Body of pancreas (tissue), 4 donors: Measurements from ENCODE around the gene IFNA6. TPM values are rescaled to one million over a fixed set of nuclear protein-coding genes. Genes with fewer than 3 reads are reported as not detected.
"Not testable (repeated sequence)": the region's sequence is repeated elsewhere in the genome, so short reads cannot be mapped to it uniquely, and the experiment has no call there.

Source experiments
- ATAC-seq: fragments of 150-250 bp; one replicate; pipeline ENCODE4 v1.9.1; 2016
- DNase-seq, 4 donors: peaks; one replicate each; pipeline ENCODE4 v3.0.0-alpha.2; 2019
- H3K27ac ChIP-seq, 4 donors: fragments of 200-600 bp; sonication (generic); 1 replicate in 3 of 4; 2 replicates in 1 of 4; pipeline versions ENCODE4 v1.5.1 to v1.6.1; 2016 to 2019; ENCODE audit warnings: mild to moderate bottlenecking in 1 of 4, mixed read lengths in 1 of 4, moderate library complexity in 1 of 4
- H3K27me3 ChIP-seq, 2 donors: fragments of 200-600 bp; sonication (generic); one replicate each; pipeline ENCODE4 v1.6.0; 2016; ENCODE audit warnings: mild to moderate bottlenecking in 1 of 2
- H3K36me3 ChIP-seq, 2 donors: fragments of 200-600 bp; sonication (generic); replicated peaks in 1 of 2; 2 replicates each; pipeline ENCODE4 v1.5.1; 2016; ENCODE audit warnings: low read depth in 2 of 2; ENCODE audit not compliant: insufficient read depth in 1 of 2
- H3K4me1 ChIP-seq: fragments of 200-600 bp; sonication (generic); one replicate; pipeline ENCODE4 v1.6.0; 2016
- H3K4me3 ChIP-seq, 2 donors: fragments of 200-600 bp; sonication (generic); 1 replicate in 1 of 2; 2 replicates in 1 of 2; pipeline ENCODE4 v1.5.1; 2016 to 2019
- H3K9me3 ChIP-seq, 3 donors: fragments of 200-600 bp; sonication (generic); 1 replicate in 2 of 3; 2 replicates in 1 of 3; pipeline ENCODE4 v1.5.1; 2016
- POLR2A ChIP-seq, 3 donors: fragments of 450-650 bp; IDR thresholded peaks; one replicate each; pipeline ENCODE4 v1.6.1; 2016; ENCODE audit warnings: antibody characterized with exemption in 3 of 3, mild to moderate bottlenecking in 2 of 3
- WGBS, 2 donors: methylation state at CpG; one replicate each; pipeline ENCODE4 v1.1.5; 2017; 5-methylcytosine and 5-hydroxymethylcytosine counted together
- intact Hi-C: fragments of 100-400 bp; cut with DNase I; formaldehyde crosslinking; loops from one replicate; pipeline ENCODE4 v1.15.1; 2023
- total RNA-seq, 2 donors: library from RNA; depleted of rRNA; stranded (reverse); fragments of >200 nt; gene quantifications; one replicate each; pipeline ENCODE4 v1.1.0, GENCODE V29; 2016
- TF ChIP-seq, protein P1 (sequence below), 7 experiments: fragments of 450-650 bp in 4 of 7; fragments of 200-600 bp in 3 of 7; sonication (generic) in 3 of 7; IDR thresholded peaks; one replicate each; pipeline ENCODE4 v1.5.1; 2016 to 2019; ENCODE audit warnings: antibody characterized with exemption in 7 of 7

IFNA6 gene
- total RNA-seq, 2 donors from 2014 or later = not detected

DNA sequence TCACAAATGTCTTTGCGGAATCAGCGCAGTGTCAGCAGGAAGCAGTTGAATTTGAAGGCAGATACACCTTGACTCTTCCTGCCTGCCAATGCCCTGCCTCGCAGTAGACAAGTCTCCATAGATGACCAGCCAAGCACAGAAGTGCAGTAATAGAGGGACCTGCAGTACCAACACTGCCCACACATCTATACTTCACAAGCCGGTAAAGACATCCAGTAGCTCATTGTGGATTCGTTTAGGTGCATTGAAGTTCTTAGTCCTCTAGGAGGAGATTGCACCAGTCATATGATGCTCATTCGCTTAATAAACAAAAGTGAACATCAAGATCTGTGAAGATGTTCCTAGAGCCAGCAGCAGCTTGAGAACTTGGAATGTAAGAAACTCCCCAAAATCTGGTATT is 41.6 kb upstream of the IFNA6 start:
- Histone ChIP-seq H3K27me3 (no peaks in the 10 kb centered on the region), H3K4me3 (no peak overlapping the region), H3K9me3 (no peaks in the 10 kb centered on the region), H3K4me1 (no peaks in the 10 kb centered on the region), H3K36me3 (no peaks in the 10 kb centered on the region), H3K27ac (no peak overlapping the region)
- DNase-seq (no peak), ATAC-seq (no peak)
- 64 to 69% methylated on average over 6 of the region's 6 CpGs for WGBS, 2 donors
- no peak for TF ChIP-seq POLR2A (IDR thresholded peaks at IDR 0.05)
- TF ChIP-seq, protein P1, sequence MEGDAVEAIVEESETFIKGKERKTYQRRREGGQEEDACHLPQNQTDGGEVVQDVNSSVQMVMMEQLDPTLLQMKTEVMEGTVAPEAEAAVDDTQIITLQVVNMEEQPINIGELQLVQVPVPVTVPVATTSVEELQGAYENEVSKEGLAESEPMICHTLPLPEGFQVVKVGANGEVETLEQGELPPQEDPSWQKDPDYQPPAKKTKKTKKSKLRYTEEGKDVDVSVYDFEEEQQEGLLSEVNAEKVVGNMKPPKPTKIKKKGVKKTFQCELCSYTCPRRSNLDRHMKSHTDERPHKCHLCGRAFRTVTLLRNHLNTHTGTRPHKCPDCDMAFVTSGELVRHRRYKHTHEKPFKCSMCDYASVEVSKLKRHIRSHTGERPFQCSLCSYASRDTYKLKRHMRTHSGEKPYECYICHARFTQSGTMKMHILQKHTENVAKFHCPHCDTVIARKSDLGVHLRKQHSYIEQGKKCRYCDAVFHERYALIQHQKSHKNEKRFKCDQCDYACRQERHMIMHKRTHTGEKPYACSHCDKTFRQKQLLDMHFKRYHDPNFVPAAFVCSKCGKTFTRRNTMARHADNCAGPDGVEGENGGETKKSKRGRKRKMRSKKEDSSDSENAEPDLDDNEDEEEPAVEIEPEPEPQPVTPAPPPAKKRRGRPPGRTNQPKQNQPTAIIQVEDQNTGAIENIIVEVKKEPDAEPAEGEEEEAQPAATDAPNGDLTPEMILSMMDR (IDR thresholded peaks at IDR 0.05) = peak in 5 of 7 experiments; percentile 10 to 20 (median 15)
- intact Hi-C loops = no loop called here

DNA sequence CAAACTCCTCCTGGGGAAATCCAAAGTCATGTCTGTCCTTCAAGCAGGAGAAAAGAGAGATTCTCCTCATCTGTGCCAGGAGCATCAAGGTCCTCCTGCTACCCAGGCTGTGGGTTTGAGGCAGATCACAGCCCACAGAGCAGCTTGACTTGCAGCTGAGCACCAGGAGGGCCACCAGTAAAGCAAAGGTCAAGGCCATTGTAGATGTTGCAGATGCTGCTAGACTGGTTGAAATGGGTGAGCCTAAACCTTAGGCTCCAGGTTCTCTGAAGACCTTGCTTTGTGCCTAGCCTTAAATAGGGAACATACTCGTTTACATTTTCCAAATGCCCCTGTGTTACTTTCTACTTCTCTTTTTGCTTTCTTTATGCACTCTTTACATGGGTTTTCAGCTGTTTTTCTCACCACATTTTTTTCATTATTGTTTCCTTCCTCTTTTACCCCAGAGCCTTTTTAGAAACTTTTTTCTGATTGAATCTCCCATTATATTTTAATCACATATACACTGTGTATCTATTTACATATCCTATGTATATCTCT is 34.5 kb upstream of the IFNA6 start, which contains the start of gene IFNA2:
TSS of gene IFNA2 (minus strand) at position 268 of the 540 bp plus-strand sequence. CDS start at position 199, 69 bp downstream.
- TF ChIP-seq, protein P1 (IDR thresholded peaks at IDR 0.05) = no peak
- TF ChIP-seq POLR2A (IDR thresholded peaks at IDR 0.05) = no peak
- DNase-seq (no peak), ATAC-seq (no peak)
- peaks cover 0 to 5% of the 10 kb centered on the region in 2 donors for H3K27me3 ChIP-seq
- no peak within 1 kb of the TSS for H3K4me3 ChIP-seq
- intact Hi-C loops = no loop called here
- H3K36me3 ChIP-seq = no peaks in the 10 kb centered on the region
- 32 to 38% methylated on average over 1 of the region's 1 CpG for WGBS, 2 donors
- no peaks in the 10 kb centered on the region for H3K9me3 ChIP-seq
- no peaks in the 10 kb centered on the region for H3K4me1 ChIP-seq
- no peak within 1 kb of the TSS for H3K27ac ChIP-seq

DNA sequence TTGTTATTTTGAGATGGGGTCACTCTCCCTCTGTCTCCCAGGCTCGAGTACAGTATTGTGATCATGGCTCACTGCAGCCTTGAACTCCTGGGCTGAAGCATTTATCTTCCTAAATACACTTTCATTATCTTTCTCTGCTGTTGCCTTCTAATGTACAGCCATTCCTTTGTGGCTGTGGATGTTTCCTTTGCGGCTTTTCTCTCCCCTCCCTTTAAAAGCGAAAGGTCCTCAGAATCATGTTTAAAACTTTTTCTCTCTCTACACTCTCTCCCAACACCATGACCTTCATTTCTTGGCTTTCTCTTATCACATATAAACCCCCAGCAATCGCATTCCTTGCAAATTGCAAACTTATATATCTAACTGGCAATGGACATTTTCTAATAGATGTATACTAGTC is 32.9 kb upstream of the IFNA6 start:
- Histone ChIP-seq H3K27ac (no peak overlapping the region), H3K27me3 (peaks cover 0 to 5% of the 10 kb centered on the region in 2 donors), H3K4me1 (no peaks in the 10 kb centered on the region), H3K36me3 (no peaks in the 10 kb centered on the region), H3K4me3 (no peak overlapping the region), H3K9me3 (no peaks in the 10 kb centered on the region)
- WGBS, 2 donors = 28 to 31% methylated on average over 4 of the region's 4 CpGs
- TF ChIP-seq POLR2A (IDR thresholded peaks at IDR 0.05) = no peak
- TF ChIP-seq, protein P1 (IDR thresholded peaks at IDR 0.05) = no peak
- DNase-seq (no peak), ATAC-seq (no peak)
- intact Hi-C loops = no loop called here

DNA sequence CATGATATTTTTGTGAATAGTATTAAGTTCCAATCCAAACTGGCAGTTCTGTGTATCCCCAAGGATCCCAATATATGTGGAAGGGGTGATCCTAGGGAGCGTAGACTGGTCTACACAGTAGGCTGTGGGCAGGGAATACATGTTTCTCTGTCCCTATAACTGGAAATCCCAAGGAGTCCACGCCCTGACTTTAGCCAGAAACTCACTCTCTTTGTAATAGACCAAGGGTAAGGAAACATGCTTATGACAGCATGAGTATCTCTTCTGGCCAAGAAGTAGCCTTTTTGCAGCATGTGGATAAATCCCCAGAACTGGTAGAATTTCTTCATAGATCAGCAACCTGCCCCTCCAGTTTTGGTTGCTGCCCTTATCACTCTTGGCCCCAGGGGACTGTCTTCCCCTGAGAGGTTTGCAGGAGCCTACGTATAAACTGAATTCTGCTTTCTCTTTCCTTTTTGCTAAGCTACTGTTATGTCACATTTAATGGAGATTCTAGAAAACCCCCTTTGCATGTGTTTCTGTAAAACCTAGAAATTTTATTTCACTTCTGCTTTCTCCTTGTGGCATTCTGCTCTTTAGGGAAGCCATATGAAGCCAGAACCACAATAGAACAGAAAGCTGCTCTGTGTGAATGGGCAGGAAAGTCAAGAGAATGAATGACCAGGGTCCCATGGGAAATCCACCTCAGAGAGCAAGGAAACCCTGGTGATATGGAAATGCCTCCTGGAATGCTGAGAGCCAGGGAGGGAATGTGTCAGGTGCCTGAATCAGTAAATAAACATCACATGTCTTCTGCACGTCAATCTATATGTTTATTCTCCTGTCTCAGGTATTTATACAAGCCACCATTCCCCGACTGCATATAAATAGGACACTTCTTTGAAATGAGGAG is 31.0 kb upstream of the IFNA6 start:
- Histone ChIP-seq H3K27ac (no peak overlapping the region), H3K27me3 (peaks cover 0 to 5% of the 10 kb centered on the region in 2 donors), H3K36me3 (no peaks in the 10 kb centered on the region), H3K4me3 (no peak overlapping the region), H3K4me1 (no peaks in the 10 kb centered on the region), H3K9me3 (no peaks in the 10 kb centered on the region)
- WGBS, 2 donors = 46 to 49% methylated on average over 5 of the region's 5 CpGs
- TF ChIP-seq POLR2A (IDR thresholded peaks at IDR 0.05) = no peak
- TF ChIP-seq, protein P1 (IDR thresholded peaks at IDR 0.05) = no peak
- intact Hi-C loops = no loop called here
- ATAC-seq = no peak
- no peak for DNase-seq

GRCh38 chr9:21371467-21371866 is 20.8 kb upstream of the IFNA6 start:
- H3K4me3 ChIP-seq, H3K4me1 ChIP-seq, DNase-seq, H3K36me3 ChIP-seq, ATAC-seq, H3K27ac ChIP-seq, H3K9me3 ChIP-seq, intact Hi-C loops, H3K27me3 ChIP-seq: not testable (repeated sequence)
- WGBS, 2 donors = 40 to 57% methylated on average over 4 of the region's 4 CpGs
